ENCODE results near the gene RGS6.

GRCh38 chr14:72089625-72090024 is 157.4 kb downstream of the RGS6 start:
- TF ChIP-seq CTCF (IDR thresholded peaks at IDR 0.05) (no peak), POLR2A (IDR thresholded peaks at IDR 0.05) (no peak)

Measured in thyroid gland (tissue), 4 donors.